Measurements from ENCODE around the gene TUFT1. TPM values are rescaled to one million over a fixed set of nuclear protein-coding genes. Genes with fewer than 3 reads are reported as not detected.

Gene TUFT1
- total and polyA plus RNA-seq, 2 experiments from 2014 or later = 29.2 to 29.8 TPM

DNA sequence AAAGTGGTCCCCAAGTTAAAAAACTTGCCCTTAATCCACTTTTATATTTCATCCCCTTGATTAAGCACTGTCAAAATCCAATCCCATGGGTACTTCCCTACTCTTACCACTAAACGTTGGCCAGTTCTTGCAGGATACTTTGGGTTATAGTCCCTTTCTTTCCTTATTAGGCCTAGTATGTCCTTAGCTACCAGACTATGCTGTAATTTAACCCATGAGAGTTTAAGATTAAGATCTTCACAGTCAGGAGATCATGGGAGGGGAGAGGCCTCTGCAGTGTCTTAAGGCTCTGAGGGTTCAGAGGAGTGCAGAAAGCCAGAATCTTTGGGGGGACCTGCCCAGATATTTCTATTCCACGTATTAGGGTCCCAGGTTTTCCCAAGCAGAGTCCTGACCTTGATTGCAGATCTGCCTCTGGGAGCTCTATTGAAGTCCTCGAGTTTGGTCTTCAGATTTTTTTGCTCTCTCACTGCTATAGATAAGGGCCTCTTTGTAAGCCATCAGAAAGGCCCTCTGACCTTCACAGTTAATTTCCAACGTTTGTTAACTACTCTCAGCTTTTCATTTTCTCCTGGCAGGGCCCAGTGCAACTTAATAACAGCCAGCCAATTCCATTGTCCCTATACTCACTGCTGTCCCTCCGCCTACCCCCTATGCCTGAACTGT lies 37.9 kb upstream of the TUFT1 start:
- H3K9me3 ChIP-seq (ENCODE audit: low read depth) = no peaks in the 10 kb centered on the region
- no peaks in the 10 kb centered on the region for H3K79me2 ChIP-seq
- no peak overlapping the region for H3K4me2 ChIP-seq
- DNase-seq (ENCODE audit: low spot score) = no peak
- peak overlapping the region; percentile 85 for H3K27ac ChIP-seq
- no peak overlapping the region for H3K4me3 ChIP-seq
- no peaks in the 10 kb centered on the region for H3K36me3 ChIP-seq (replicated peaks; ENCODE audit: insufficient read depth, low read depth)
- no peak overlapping the region for H2AFZ ChIP-seq
- TF ChIP-seq, protein P1, sequence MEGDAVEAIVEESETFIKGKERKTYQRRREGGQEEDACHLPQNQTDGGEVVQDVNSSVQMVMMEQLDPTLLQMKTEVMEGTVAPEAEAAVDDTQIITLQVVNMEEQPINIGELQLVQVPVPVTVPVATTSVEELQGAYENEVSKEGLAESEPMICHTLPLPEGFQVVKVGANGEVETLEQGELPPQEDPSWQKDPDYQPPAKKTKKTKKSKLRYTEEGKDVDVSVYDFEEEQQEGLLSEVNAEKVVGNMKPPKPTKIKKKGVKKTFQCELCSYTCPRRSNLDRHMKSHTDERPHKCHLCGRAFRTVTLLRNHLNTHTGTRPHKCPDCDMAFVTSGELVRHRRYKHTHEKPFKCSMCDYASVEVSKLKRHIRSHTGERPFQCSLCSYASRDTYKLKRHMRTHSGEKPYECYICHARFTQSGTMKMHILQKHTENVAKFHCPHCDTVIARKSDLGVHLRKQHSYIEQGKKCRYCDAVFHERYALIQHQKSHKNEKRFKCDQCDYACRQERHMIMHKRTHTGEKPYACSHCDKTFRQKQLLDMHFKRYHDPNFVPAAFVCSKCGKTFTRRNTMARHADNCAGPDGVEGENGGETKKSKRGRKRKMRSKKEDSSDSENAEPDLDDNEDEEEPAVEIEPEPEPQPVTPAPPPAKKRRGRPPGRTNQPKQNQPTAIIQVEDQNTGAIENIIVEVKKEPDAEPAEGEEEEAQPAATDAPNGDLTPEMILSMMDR (IDR thresholded peaks at IDR 0.05; ENCODE audit: poor library complexity) = no peak
- TF ChIP-seq EZH2phosphoT487 (IDR thresholded peaks at IDR 0.05; ENCODE audit: low read depth, severe bottlenecking, unreplicated experiment) (no peak), EZH2 (IDR thresholded peaks at IDR 0.05; ENCODE audit: borderline replicate concordance) (no peak)
- H3K27me3 ChIP-seq = no peaks in the 10 kb centered on the region
- peaks cover 18% of the 10 kb centered on the region for H3K4me1 ChIP-seq (ENCODE audit: insufficient read depth)
- no peaks in the 10 kb centered on the region for H3K9me2 ChIP-seq (replicated peaks; ENCODE audit: insufficient read depth)
- H4K20me1 ChIP-seq (ENCODE audit: insufficient read depth, poor library complexity, severe bottlenecking) = no peaks in the 10 kb centered on the region
- WGBS (ENCODE audit: low lambda C conversion rate, missing lambda C conversion rate) = 31% methylated on average over 5 of the region's 5 CpGs

DNA sequence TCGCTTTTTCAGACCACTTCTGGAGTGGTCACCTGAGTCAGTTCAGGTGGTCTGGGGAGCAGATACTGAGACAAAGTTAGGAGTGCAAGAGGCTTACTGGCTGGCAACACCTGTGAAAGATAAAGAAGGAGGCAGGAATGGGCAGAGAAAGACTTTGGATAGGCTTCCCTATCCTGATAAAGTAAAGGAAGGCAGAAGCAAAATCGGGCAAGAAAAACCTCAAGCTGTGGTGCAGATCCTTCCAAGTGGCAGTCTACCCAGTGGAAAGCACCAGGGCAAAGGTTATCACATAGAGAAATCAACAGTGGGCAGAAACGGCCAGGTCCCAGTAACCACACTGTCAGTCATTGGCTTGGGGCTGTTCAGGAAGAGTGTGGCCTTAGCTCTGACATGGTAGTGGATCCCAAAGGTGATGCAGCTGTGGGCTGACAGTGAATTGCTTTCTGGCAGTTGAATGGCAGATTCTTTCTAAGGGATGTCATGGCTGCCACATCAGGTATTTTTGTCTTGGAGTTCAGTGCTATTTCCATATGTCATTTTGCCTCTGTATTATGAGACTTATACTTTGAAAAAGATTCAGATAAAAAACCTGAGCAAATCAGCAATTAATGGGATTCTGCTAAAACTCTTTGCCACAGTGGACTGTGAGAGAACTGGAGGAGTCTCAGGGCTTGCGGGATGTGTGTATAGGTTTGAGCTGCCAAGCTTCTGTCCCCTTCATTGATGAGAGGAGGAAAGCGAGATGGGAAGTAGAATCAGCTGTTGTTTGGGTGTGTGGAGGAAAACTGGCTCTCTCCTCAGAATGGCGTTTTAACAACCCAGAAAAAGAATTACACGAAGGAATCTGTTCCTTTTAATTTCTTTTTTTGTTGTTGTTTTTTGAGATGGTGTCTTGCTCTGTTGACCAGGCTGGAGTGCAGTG lies 37.0 kb upstream of the TUFT1 start:
- Histone ChIP-seq H3K9me3 (ENCODE audit: low read depth) (no peaks in the 10 kb centered on the region), H3K4me3 (no peak overlapping the region), H3K36me3 (replicated peaks; ENCODE audit: insufficient read depth, low read depth) (no peaks in the 10 kb centered on the region), H3K9me2 (replicated peaks; ENCODE audit: insufficient read depth) (no peaks in the 10 kb centered on the region), H3K27ac (peak overlapping the region; percentile 85), H3K79me2 (no peaks in the 10 kb centered on the region), H3K4me1 (ENCODE audit: insufficient read depth) (peaks cover 18% of the 10 kb centered on the region), H2AFZ (no peak overlapping the region), H3K27me3 (no peaks in the 10 kb centered on the region), H4K20me1 (ENCODE audit: insufficient read depth, poor library complexity, severe bottlenecking) (no peaks in the 10 kb centered on the region), H3K4me2 (no peak overlapping the region)
- DNase-seq (ENCODE audit: low spot score) = no peak
- TF ChIP-seq, protein P1 (IDR thresholded peaks at IDR 0.05; ENCODE audit: poor library complexity) = no peak
- TF ChIP-seq EZH2phosphoT487 (IDR thresholded peaks at IDR 0.05; ENCODE audit: low read depth, severe bottlenecking, unreplicated experiment) (no peak), EZH2 (IDR thresholded peaks at IDR 0.05; ENCODE audit: borderline replicate concordance) (no peak)
- WGBS (ENCODE audit: low lambda C conversion rate, missing lambda C conversion rate) = 67% methylated on average over 7 of the region's 7 CpGs

DNA sequence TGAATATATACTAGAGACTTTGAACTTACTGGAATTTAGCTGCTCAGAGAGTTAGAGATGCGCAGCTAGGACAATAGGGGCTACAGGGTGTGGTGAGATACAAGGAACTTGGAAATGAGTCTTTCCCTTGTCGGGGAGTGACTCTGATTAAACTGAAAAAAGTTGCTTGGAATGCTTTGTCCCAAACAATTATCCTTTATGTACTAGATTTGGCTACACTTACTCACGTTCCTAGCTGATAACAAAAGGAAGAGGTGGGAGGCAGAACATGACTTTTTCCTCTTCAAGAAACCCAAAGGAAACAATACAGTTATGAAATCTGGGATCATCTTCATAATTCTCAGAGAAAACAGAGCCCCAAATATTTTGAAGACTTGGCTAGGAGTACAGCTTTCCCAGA lies 35.9 kb upstream of the TUFT1 start:
- no peaks in the 10 kb centered on the region for H3K27me3 ChIP-seq
- no peak for TF ChIP-seq EZH2 (IDR thresholded peaks at IDR 0.05; ENCODE audit: borderline replicate concordance)
- TF ChIP-seq EZH2phosphoT487 (IDR thresholded peaks at IDR 0.05; ENCODE audit: low read depth, severe bottlenecking, unreplicated experiment) = no peak
- TF ChIP-seq, protein P1 (IDR thresholded peaks at IDR 0.05; ENCODE audit: poor library complexity) = no peak
- no peak overlapping the region for H3K4me2 ChIP-seq
- H3K36me3 ChIP-seq (replicated peaks; ENCODE audit: insufficient read depth, low read depth) = no peaks in the 10 kb centered on the region
- H3K9me3 ChIP-seq (ENCODE audit: low read depth) = no peaks in the 10 kb centered on the region
- H2AFZ ChIP-seq = no peak overlapping the region
- 49% methylated on average over 3 of the region's 3 CpGs for WGBS (ENCODE audit: low lambda C conversion rate, missing lambda C conversion rate)
- H3K27ac ChIP-seq = peak overlapping the region; percentile 85
- peaks cover 18% of the 10 kb centered on the region for H3K4me1 ChIP-seq (ENCODE audit: insufficient read depth)
- no peaks in the 10 kb centered on the region for H4K20me1 ChIP-seq (ENCODE audit: insufficient read depth, poor library complexity, severe bottlenecking)
- H3K79me2 ChIP-seq = no peaks in the 10 kb centered on the region
- DNase-seq (ENCODE audit: low spot score) = no peak
- no peak overlapping the region for H3K4me3 ChIP-seq
- no peaks in the 10 kb centered on the region for H3K9me2 ChIP-seq (replicated peaks; ENCODE audit: insufficient read depth)
